Breast epithelium (tissue), 3 donors: ENCODE data around the gene SYK.

ENCODE experiments used
- POLR2A ChIP-seq: fragments of 450-650 bp; IDR thresholded peaks from one replicate; pipeline ENCODE4 v1.6.1; 2016; ENCODE audit warnings: antibody characterized with exemption, mild to moderate bottlenecking, moderate library complexity
- POLR2AphosphoS5 ChIP-seq, 3 donors: sonication (generic); formaldehyde crosslinking; IDR thresholded peaks; one replicate each; pipeline ENCODE4 v1.6.1; 2017; ENCODE audit warnings: antibody characterized with exemption in 3 of 3
- TF ChIP-seq, protein P1 (sequence below), 3 donors: fragments of 450-650 bp; IDR thresholded peaks; one replicate each; pipeline ENCODE4 v1.5.1; 2016 to 2017; ENCODE audit warnings: antibody characterized with exemption in 3 of 3, mild to moderate bottlenecking in 3 of 3, moderate library complexity in 3 of 3

DNA sequence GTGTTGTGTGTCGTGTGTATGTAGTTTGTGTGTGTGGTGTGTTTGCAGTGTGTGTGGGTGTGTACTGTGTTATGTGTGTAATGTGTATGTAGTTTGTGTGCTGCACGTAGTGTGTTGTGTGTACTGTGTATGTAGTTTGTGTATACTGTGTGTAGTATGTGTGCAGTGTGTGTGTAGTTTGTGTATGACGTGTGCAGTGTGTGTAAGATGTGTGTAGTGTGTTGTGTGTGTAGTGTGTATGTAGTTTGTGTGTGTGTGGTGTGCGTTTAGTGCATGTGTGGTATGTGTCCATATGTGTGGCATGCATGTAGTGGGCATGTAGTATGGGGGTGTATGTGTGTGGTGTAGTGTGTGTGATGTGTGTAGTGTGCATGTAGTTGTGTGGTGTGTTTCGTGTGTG, 39.6 kb downstream of the SYK start:
- TF ChIP-seq, protein P1, sequence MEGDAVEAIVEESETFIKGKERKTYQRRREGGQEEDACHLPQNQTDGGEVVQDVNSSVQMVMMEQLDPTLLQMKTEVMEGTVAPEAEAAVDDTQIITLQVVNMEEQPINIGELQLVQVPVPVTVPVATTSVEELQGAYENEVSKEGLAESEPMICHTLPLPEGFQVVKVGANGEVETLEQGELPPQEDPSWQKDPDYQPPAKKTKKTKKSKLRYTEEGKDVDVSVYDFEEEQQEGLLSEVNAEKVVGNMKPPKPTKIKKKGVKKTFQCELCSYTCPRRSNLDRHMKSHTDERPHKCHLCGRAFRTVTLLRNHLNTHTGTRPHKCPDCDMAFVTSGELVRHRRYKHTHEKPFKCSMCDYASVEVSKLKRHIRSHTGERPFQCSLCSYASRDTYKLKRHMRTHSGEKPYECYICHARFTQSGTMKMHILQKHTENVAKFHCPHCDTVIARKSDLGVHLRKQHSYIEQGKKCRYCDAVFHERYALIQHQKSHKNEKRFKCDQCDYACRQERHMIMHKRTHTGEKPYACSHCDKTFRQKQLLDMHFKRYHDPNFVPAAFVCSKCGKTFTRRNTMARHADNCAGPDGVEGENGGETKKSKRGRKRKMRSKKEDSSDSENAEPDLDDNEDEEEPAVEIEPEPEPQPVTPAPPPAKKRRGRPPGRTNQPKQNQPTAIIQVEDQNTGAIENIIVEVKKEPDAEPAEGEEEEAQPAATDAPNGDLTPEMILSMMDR (IDR thresholded peaks at IDR 0.05), result no peak
- TF ChIP-seq POLR2AphosphoS5 (IDR thresholded peaks at IDR 0.05), result no peak
- no peak for TF ChIP-seq POLR2A
